Sigmoid colon (tissue), 7 donors: ENCODE data around the gene HECW1. TPM values are rescaled to one million over a fixed set of nuclear protein-coding genes. Genes with fewer than 3 reads are reported as not detected.

Experiments
- DNase-seq: peaks from one replicate; pipeline ENCODE4 v3.0.0-alpha.2; 2019
- H3K27ac ChIP-seq, 4 donors: fragments of 200-600 bp; sonication (generic); one replicate each; pipeline ENCODE4 v1.5.1; 2016 to 2019; ENCODE audit warnings: mild to moderate bottlenecking in 1 of 4
- H3K27me3 ChIP-seq, 3 donors: fragments of 200-600 bp; sonication (generic); one replicate each; pipeline ENCODE4 v1.5.1; 2019; ENCODE audit warnings: mild to moderate bottlenecking in 1 of 3
- H3K36me3 ChIP-seq, 4 donors: fragments of 200-600 bp; sonication (generic); one replicate each; pipeline ENCODE4 v1.5.1; 2016 to 2019
- H3K4me1 ChIP-seq, 4 donors: fragments of 200-600 bp; sonication (generic); one replicate each; pipeline ENCODE4 v1.5.1; 2017 to 2019
- H3K4me3 ChIP-seq, 4 donors: fragments of 200-600 bp; sonication (generic); one replicate each; pipeline ENCODE4 v1.5.1; 2017 to 2019; ENCODE audit warnings: mild to moderate bottlenecking in 2 of 4, moderate library complexity in 1 of 4
- H3K9me3 ChIP-seq, 4 donors: fragments of 200-600 bp in 3 of 4; sonication (generic) in 3 of 4; one replicate each; pipeline versions ENCODE4 v1.5.1 to v1.6.1; 2013 to 2019
- EP300 ChIP-seq, 4 donors: sonication (generic); formaldehyde crosslinking; IDR thresholded peaks; one replicate each; pipeline ENCODE4 v1.6.1; 2017; ENCODE audit warnings: antibody characterized with exemption in 4 of 4
- POLR2A ChIP-seq, 2 donors: fragments of 450-650 bp; IDR thresholded peaks; one replicate each; pipeline ENCODE4 v1.6.1; 2016; ENCODE audit warnings: antibody characterized with exemption in 2 of 2, mild to moderate bottlenecking in 2 of 2, moderate library complexity in 2 of 2
- POLR2AphosphoS5 ChIP-seq, 4 donors: sonication (generic); formaldehyde crosslinking; IDR thresholded peaks; one replicate each; pipeline ENCODE4 v1.6.1; 2017; ENCODE audit warnings: antibody characterized with exemption in 4 of 4
- WGBS, 2 donors: extraction: QIAGEN DNeasy Blood & Tissue Kit; methylation state at CpG; one replicate each; pipeline ENCODE4 v1.1.7; 2013; 5-methylcytosine and 5-hydroxymethylcytosine counted together
- intact Hi-C: fragments of 100-400 bp; cut with DNase I; formaldehyde crosslinking; loops from one replicate; pipeline ENCODE4 v1.15.1; 2023
- polyA plus RNA-seq, 3 donors: library from polyadenylated mRNA; stranded (reverse); fragments of 200-250 nt; gene quantifications; one replicate each; pipeline ENCODE4 v1.2.3, GENCODE V29; 2013
- total RNA-seq, 4 donors: library from RNA; depleted of rRNA; stranded (reverse); fragments of >200 nt; gene quantifications; one replicate each; pipeline ENCODE4 v1.1.0, GENCODE V29; 2016
- TF ChIP-seq, protein P1 (sequence below), 4 experiments: fragments of 450-650 bp in 3 of 4; fragments of 200-600 bp in 1 of 4; IDR thresholded peaks; one replicate each; pipeline ENCODE4 v1.5.1; 2016 to 2019; ENCODE audit warnings: antibody characterized with exemption in 4 of 4, mild to moderate bottlenecking in 3 of 4, moderate library complexity in 2 of 4
- donor health status: healthy with polysubstance abuse.
- donor health status: Bipolar disorder and iron deficiency.
- donor health status: healthy.

The HECW1 gene
- total and polyA plus RNA-seq, 7 donors, result 0.33 to 7.8 (median 1.2) TPM

DNA sequence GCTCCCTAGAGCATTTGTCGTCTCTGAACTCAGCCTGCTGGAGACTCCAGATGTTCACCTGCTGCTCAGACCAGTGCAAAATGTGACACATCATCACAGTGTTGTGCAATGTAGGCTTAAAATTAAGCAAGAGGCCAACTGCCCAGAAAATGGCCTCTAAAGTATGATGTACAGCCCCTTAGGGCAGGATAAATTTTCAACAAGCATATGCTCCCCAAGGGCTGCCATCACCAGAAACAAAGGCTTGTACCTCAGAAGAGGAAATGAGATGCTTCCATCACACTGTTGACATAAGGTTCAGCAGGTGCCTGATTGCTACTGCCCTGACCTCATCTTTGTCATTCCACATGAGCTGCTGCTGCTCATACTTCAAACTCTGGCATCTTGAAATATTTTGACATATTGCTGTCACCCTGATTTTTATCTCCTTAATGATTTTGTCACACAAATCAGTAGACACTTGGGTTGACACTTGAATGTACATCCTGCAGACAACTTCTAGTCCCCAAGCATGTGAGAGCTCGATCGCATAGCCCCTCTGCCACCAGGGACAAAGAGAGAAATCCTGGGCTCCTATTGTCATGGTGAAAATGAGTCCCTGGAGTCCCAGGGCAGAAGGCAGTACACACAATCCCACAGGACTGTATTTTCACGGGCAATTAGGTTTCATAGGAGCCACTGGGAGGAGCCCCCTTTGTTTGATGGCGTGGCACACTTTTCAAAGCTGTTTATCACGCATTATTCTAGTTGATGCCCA lies 250.8 kb downstream of the HECW1 start:
- no peak for DNase-seq
- WGBS, 2 donors, result 69 to 72% methylated on average over 6 of the region's 6 CpGs
- H3K4me1 ChIP-seq, result peaks cover 0 to 3% (median 0%) of the 10 kb centered on the region in 4 donors
- no peaks in the 10 kb centered on the region for H3K9me3 ChIP-seq
- no peak overlapping the region for H3K4me3 ChIP-seq
- no peak overlapping the region for H3K27ac ChIP-seq
- TF ChIP-seq EP300 (IDR thresholded peaks at IDR 0.05), result no peak
- peak in 2 of 4 donors; percentile 33 to 40 for TF ChIP-seq POLR2AphosphoS5 (IDR thresholded peaks at IDR 0.05)
- H3K36me3 ChIP-seq, result no peaks in the 10 kb centered on the region
- H3K27me3 ChIP-seq, result no peaks in the 10 kb centered on the region
- intact Hi-C loops, result no loop called here

DNA sequence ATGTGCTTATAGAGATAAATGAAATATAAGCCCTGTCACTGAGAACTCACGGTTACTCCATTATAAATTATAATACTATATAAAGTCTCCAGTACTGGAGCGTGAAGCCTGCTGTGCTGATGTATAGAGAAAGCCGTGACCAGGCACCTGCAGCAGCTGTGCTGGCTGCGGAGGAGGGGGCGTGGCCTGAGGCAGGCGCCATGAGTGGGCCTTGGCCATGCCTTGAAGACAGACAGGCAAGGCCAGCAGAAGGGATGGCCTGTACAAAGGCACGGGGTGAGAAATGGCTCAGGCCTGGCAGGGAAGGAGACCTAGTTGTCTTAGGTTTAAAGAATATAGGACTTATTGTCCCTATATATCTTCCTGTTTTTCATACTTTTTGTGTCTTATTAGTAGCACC lies 251.9 kb downstream of the HECW1 start:
- 86 to 93% methylated on average over 7 of the region's 7 CpGs for WGBS, 2 donors
- Histone ChIP-seq H3K4me3 (no peak overlapping the region), H3K9me3 (no peaks in the 10 kb centered on the region), H3K27me3 (no peaks in the 10 kb centered on the region), H3K36me3 (no peaks in the 10 kb centered on the region), H3K4me1 (peaks cover 0 to 3% (median 0%) of the 10 kb centered on the region in 4 donors), H3K27ac (no peak overlapping the region)
- TF ChIP-seq, protein P1, sequence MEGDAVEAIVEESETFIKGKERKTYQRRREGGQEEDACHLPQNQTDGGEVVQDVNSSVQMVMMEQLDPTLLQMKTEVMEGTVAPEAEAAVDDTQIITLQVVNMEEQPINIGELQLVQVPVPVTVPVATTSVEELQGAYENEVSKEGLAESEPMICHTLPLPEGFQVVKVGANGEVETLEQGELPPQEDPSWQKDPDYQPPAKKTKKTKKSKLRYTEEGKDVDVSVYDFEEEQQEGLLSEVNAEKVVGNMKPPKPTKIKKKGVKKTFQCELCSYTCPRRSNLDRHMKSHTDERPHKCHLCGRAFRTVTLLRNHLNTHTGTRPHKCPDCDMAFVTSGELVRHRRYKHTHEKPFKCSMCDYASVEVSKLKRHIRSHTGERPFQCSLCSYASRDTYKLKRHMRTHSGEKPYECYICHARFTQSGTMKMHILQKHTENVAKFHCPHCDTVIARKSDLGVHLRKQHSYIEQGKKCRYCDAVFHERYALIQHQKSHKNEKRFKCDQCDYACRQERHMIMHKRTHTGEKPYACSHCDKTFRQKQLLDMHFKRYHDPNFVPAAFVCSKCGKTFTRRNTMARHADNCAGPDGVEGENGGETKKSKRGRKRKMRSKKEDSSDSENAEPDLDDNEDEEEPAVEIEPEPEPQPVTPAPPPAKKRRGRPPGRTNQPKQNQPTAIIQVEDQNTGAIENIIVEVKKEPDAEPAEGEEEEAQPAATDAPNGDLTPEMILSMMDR (IDR thresholded peaks at IDR 0.05), result no peak
- no peak for TF ChIP-seq EP300 (IDR thresholded peaks at IDR 0.05)
- no peak for TF ChIP-seq POLR2AphosphoS5 (IDR thresholded peaks at IDR 0.05)
- no peak for TF ChIP-seq POLR2A (IDR thresholded peaks at IDR 0.05)
- no peak for DNase-seq
- intact Hi-C loops, result no loop called here

DNA sequence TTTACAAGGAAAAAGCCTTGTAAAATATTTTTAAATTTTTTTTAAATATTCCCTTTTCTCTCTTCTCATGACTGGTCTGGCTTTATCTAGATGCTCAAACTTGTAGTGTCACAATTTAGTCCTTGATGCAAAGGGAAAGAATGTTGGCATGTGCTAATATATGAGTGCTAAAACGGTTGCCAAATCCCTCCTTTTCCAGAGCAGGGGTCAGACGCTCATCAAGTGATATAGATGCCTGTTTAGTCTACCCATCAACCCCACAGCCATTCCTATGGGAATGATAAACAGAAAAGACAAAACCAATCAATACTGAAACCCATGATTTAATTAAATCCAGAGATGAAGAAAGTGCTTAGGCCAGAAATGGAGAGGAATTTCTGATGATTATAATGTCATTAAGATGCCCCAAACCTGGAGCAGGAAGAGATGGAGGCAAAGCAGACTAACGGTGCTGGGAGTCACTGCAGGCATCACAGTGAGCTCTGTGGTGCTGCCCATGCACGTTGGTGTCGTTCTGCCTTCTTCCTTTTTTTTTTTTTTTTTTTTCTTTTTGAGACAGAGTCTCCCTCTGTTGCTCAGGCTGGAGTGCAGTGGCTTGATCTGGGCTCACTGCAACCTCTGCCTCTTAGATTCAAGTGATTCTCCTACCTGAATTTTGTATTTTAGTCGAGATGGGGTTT lies 260.4 kb downstream of the HECW1 start:
- Histone ChIP-seq H3K36me3 (no peaks in the 10 kb centered on the region), H3K4me3 (no peak overlapping the region), H3K4me1 (no peaks in the 10 kb centered on the region), H3K27me3 (no peaks in the 10 kb centered on the region), H3K9me3 (no peaks in the 10 kb centered on the region), H3K27ac (no peak overlapping the region)
- intact Hi-C loops, result no loop called here
- no peak for DNase-seq
- TF ChIP-seq EP300 (IDR thresholded peaks at IDR 0.05) (no peak), POLR2AphosphoS5 (IDR thresholded peaks at IDR 0.05) (no peak), POLR2A (IDR thresholded peaks at IDR 0.05) (no peak)
- TF ChIP-seq, protein P1 (IDR thresholded peaks at IDR 0.05), result no peak
- WGBS, 2 donors, result 27 to 37% methylated on average over 6 of the region's 6 CpGs

DNA sequence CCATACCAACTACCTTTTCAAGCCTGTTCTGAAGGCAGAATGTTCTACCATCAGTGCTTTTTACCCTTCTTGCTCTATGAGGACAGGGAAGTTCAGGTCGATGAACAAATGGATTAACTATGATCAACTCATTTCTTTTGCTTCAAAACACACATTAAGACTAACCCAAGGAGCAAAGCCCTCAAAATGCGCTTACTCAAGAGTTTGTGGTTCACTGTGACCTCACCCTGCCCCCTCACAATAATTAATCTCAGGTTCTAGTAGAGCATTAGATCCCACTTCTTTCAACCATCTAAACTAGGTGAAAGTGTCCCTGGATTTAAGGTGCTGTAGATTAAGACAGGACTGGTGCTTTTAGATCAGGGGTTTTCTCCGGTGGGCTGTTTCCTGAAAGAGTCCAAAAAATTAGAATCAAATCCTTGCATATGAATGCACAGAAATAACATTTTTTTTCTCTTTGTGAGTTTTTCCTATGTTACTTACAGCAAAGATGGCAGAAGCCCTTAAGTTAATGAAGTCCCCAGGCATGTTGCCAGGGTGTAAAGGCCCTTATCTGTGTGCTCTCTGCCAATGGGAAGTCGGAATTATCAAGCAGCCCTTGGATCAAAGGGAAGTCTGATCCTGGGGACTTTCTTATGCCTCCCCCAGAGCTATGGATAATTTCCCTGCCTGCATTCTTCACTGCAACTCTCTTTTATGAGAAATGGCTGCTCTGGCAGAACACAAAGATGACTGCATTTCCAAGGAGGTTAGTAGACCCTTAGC lies 264.9 kb downstream of the HECW1 start:
- DNase-seq, result no peak
- H3K27ac ChIP-seq, result no peak overlapping the region
- H3K4me3 ChIP-seq, result no peak overlapping the region
- intact Hi-C loops, result no loop called here
- H3K27me3 ChIP-seq, result no peaks in the 10 kb centered on the region
- no peaks in the 10 kb centered on the region for H3K9me3 ChIP-seq
- H3K4me1 ChIP-seq, result no peaks in the 10 kb centered on the region
- 68 to 77% methylated on average over 4 of the region's 4 CpGs for WGBS, 2 donors
- H3K36me3 ChIP-seq, result no peaks in the 10 kb centered on the region
- TF ChIP-seq POLR2AphosphoS5 (IDR thresholded peaks at IDR 0.05) (no peak), EP300 (IDR thresholded peaks at IDR 0.05) (no peak), POLR2A (IDR thresholded peaks at IDR 0.05) (no peak)
- TF ChIP-seq, protein P1 (IDR thresholded peaks at IDR 0.05), result no peak

DNA sequence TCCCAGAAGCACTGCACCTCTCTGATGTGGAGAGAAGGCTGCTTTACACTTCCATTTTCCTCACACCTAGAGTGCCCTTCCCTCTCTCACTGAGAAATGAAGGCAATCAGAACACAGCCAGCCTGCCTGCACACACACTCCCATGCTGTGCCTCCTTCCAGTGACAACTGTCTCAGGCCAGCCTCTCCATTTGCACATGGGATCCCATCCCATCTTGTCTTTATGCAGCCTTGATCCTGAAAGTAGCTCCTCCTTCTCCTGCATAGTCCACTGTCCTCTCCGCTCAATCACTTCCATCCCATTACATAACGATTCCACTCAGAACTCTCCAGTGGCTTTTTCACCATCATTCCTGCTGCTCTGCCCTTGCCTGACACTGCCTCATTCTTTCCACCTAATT lies 266.8 kb downstream of the HECW1 start:
- TF ChIP-seq POLR2AphosphoS5 (IDR thresholded peaks at IDR 0.05) (no peak), POLR2A (IDR thresholded peaks at IDR 0.05) (no peak), EP300 (IDR thresholded peaks at IDR 0.05) (no peak)
- TF ChIP-seq, protein P1 (IDR thresholded peaks at IDR 0.05), result no peak
- no peak overlapping the region for H3K27ac ChIP-seq
- WGBS, 2 donors, result 77 to 81% methylated on average over 2 of the region's 2 CpGs

More for the DNA sequence above, 266.8 kb downstream of the HECW1 start:
- DNase-seq, result no peak
- Histone ChIP-seq H3K4me1 (no peaks in the 10 kb centered on the region), H3K9me3 (no peaks in the 10 kb centered on the region), H3K36me3 (no peaks in the 10 kb centered on the region), H3K27me3 (no peaks in the 10 kb centered on the region), H3K4me3 (no peak overlapping the region)
- intact Hi-C loops, result no loop called here
